ENCODE results near the gene NRXN3.

The NRXN3 gene

GRCh38 chr14:78849952-78850351, 679.8 kb downstream of the NRXN3 start:
- Histone ChIP-seq H3K4me1 (ENCODE audit: control insufficient read depth, insufficient read depth, low read length) (peaks cover 39% of the 10 kb centered on the region), H3K36me3 (ENCODE audit: control insufficient read depth, insufficient read depth, low read length) (no peaks in the 10 kb centered on the region), H3K9me3 (ENCODE audit: control insufficient read depth, insufficient read depth, low read length) (no peaks in the 10 kb centered on the region), H3K9ac (ENCODE audit: low read depth, low read length) (no peak overlapping the region; the same call in 1 of the 2 replicates), H3K27ac (ENCODE audit: low read depth, low read length) (peak overlapping the region; percentile 52), H3K27me3 (ENCODE audit: control insufficient read depth, insufficient read depth, low read length) (no peaks in the 10 kb centered on the region), H3K4me3 (ENCODE audit: low read depth, low read length) (no peak overlapping the region)

DNA sequence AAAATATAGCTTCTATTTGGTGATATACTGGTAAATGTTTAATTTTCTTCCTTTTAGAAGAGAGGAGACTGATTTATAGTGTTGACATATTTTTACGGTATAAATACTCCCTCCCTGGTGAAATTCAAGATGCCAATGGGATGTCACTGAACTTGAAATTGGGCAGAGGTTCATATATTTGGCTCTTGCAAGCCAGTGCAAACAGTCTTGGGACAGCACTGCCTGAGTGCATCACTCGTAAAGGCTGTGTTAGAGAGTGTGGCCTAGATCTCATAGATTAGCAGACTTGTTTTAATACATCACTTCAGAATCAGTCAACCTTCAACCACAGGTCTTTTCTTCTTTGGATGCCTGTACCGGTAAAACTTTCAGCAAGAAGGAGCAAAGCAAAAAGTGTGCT, 681.0 kb downstream of the NRXN3 start:
- no peak overlapping the region for H3K4me3 ChIP-seq (ENCODE audit: low read depth, low read length)
- no peaks in the 10 kb centered on the region for H3K36me3 ChIP-seq (ENCODE audit: control insufficient read depth, insufficient read depth, low read length)
- no peak overlapping the region for H3K9ac ChIP-seq (ENCODE audit: low read depth, low read length)
- no peaks in the 10 kb centered on the region for H3K9me3 ChIP-seq (ENCODE audit: control insufficient read depth, insufficient read depth, low read length)
- H3K4me1 ChIP-seq (ENCODE audit: control insufficient read depth, insufficient read depth, low read length), result peaks cover 39% of the 10 kb centered on the region
- H3K27ac ChIP-seq (ENCODE audit: low read depth, low read length), result no peak overlapping the region
- no peaks in the 10 kb centered on the region for H3K27me3 ChIP-seq (ENCODE audit: control insufficient read depth, insufficient read depth, low read length)

DNA sequence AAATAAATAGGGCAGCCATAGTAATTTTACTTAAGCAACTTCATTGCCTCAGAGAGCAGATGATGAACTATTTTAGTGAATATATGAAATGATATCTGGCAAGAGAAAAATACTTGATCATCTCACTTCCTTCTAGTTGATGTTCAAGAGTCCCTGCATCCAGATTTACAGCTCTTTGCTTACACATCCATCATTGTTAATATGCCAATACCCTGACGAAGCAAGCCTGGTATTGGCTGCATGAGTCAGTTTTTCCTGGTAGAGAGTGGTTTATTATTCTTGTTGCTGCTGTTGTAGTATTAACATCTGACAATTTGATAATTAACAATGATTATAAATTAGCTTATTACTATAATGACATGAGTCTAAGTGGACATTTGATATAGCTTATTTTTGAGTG, 681.9 kb downstream of the NRXN3 start:
- Histone ChIP-seq H3K4me3 (ENCODE audit: low read depth, low read length) (no peak overlapping the region), H3K27ac (ENCODE audit: low read depth, low read length) (no peak overlapping the region), H3K36me3 (ENCODE audit: control insufficient read depth, insufficient read depth, low read length) (no peaks in the 10 kb centered on the region), H3K9me3 (ENCODE audit: control insufficient read depth, insufficient read depth, low read length) (no peaks in the 10 kb centered on the region), H3K27me3 (ENCODE audit: control insufficient read depth, insufficient read depth, low read length) (no peaks in the 10 kb centered on the region), H3K9ac (ENCODE audit: low read depth, low read length) (no peak overlapping the region), H3K4me1 (ENCODE audit: control insufficient read depth, insufficient read depth, low read length) (peaks cover 39% of the 10 kb centered on the region)

DNA sequence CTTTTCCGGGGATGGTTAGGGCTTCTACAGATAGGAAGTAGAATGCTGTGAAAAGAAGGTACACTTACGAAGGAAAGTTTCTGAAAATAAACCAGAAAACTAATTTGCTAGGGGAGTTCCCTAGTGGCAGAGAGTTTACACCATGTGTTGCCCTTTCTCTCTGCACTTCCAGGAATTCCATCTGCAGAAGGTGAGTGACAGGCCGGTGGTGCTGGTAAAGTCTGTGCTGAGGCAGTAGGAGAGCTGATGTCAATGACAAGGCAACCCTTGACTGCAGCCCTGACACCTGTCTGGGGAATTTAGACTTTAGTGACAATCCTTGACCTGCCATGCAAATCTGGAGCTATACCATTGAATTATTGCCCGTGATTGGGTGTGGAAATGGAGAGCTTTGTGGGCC, 687.8 kb downstream of the NRXN3 start:
- Histone ChIP-seq H3K27ac (ENCODE audit: low read depth, low read length) (peak overlapping the region; percentile 10), H3K4me1 (ENCODE audit: control insufficient read depth, insufficient read depth, low read length) (0 out of 2 replicates have a peak, but pooled peaks cover 5% of the 10 kb centered on the region), H3K27me3 (ENCODE audit: control insufficient read depth, insufficient read depth, low read length) (no peaks in the 10 kb centered on the region), H3K36me3 (ENCODE audit: control insufficient read depth, insufficient read depth, low read length) (no peaks in the 10 kb centered on the region), H3K9me3 (ENCODE audit: control insufficient read depth, insufficient read depth, low read length) (no peaks in the 10 kb centered on the region), H3K4me3 (ENCODE audit: low read depth, low read length) (no peak overlapping the region), H3K9ac (ENCODE audit: low read depth, low read length) (no peak overlapping the region)

- Histone ChIP-seq H3K4me3 (ENCODE audit: low read depth, low read length) (no peak overlapping the region), H3K27ac (ENCODE audit: low read depth, low read length) (no peak overlapping the region), H3K27me3 (ENCODE audit: control insufficient read depth, insufficient read depth, low read length) (no peaks in the 10 kb centered on the region), H3K9ac (ENCODE audit: low read depth, low read length) (no peak overlapping the region), H3K4me1 (ENCODE audit: control insufficient read depth, insufficient read depth, low read length) (0 out of 2 replicates have a peak, but pooled peaks cover 5% of the 10 kb centered on the region), H3K36me3 (ENCODE audit: control insufficient read depth, insufficient read depth, low read length) (no peaks in the 10 kb centered on the region), H3K9me3 (ENCODE audit: control insufficient read depth, insufficient read depth, low read length) (no peaks in the 10 kb centered on the region)
These were observed 693.0 kb downstream of the NRXN3 start for GRCh38 chr14:78863143-78863542.

GRCh38 chr14:78872837-78873236, 702.7 kb downstream of the NRXN3 start:
- Histone ChIP-seq H3K36me3 (ENCODE audit: control insufficient read depth, insufficient read depth, low read length) (no peaks in the 10 kb centered on the region), H3K27ac (ENCODE audit: low read depth, low read length) (no peak overlapping the region), H3K4me3 (ENCODE audit: low read depth, low read length) (no peak overlapping the region), H3K9ac (ENCODE audit: low read depth, low read length) (no peak overlapping the region), H3K27me3 (ENCODE audit: control insufficient read depth, insufficient read depth, low read length) (no peaks in the 10 kb centered on the region), H3K9me3 (ENCODE audit: control insufficient read depth, insufficient read depth, low read length) (no peaks in the 10 kb centered on the region), H3K4me1 (ENCODE audit: control insufficient read depth, insufficient read depth, low read length) (peaks cover 18% of the 10 kb centered on the region)

- peaks cover 18% of the 10 kb centered on the region for H3K4me1 ChIP-seq (ENCODE audit: control insufficient read depth, insufficient read depth, low read length)
These were observed 703.4 kb downstream of the NRXN3 start for GRCh38 chr14:78873581-78873980.

DNA sequence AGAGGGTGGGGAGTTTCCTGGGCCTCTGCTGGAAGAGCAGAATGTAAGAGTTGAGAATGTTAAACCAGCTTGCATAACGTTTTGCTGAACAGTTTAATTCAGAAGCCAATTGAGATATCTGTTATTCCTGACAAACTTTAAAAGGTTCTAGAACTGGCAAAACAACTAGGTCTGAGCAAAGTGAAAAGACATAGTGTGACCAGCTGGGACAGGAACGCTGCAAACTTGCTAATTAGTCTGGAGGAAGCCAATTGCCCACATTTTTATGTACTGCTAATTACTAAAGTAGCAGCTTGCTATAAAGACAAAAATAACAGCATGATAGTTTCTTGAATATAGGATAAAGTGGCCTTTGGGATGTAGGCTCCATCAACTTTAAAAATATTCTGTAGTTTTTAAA, 704.9 kb downstream of the NRXN3 start:
- no peak overlapping the region for H3K4me3 ChIP-seq (ENCODE audit: low read depth, low read length)

More at GRCh38 chr14:78873581-78873980, 703.4 kb downstream of the NRXN3 start:
- Histone ChIP-seq H3K9me3 (ENCODE audit: control insufficient read depth, insufficient read depth, low read length) (no peaks in the 10 kb centered on the region), H3K27ac (ENCODE audit: low read depth, low read length) (no peak overlapping the region), H3K36me3 (ENCODE audit: control insufficient read depth, insufficient read depth, low read length) (no peaks in the 10 kb centered on the region), H3K4me3 (ENCODE audit: low read depth, low read length) (no peak overlapping the region), H3K27me3 (ENCODE audit: control insufficient read depth, insufficient read depth, low read length) (no peaks in the 10 kb centered on the region), H3K9ac (ENCODE audit: low read depth, low read length) (no peak overlapping the region)

DNA sequence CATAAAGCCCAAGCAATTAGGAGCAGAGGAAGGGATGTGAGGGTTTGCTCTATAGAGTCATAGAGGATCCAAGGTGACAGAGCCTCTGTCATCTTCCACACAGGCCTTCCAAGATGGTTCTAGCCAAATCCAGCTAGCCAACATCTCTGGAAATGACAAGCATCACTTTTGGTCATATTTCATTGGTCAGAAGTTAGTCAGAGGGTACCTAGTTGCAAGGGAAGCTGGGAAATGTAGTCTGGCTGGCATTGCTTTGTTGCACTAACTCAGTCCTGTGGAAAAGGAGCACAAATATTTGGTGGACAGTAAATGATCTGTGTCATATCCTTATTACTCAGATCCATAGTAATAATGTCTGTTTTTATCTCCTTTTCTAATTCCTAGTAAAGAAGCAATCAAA, 715.7 kb downstream of the NRXN3 start:
- H3K4me1 ChIP-seq (ENCODE audit: control insufficient read depth, insufficient read depth, low read length), result no peaks in the 10 kb centered on the region
- H3K9me3 ChIP-seq (ENCODE audit: control insufficient read depth, insufficient read depth, low read length), result peaks cover 21% of the 10 kb centered on the region
- H3K36me3 ChIP-seq (ENCODE audit: control insufficient read depth, insufficient read depth, low read length), result no peaks in the 10 kb centered on the region
- no peaks in the 10 kb centered on the region for H3K27me3 ChIP-seq (ENCODE audit: control insufficient read depth, insufficient read depth, low read length)
- H3K4me3 ChIP-seq (ENCODE audit: low read depth, low read length), result no peak overlapping the region
- no peak overlapping the region for H3K9ac ChIP-seq (ENCODE audit: low read depth, low read length)
- no peak overlapping the region for H3K27ac ChIP-seq (ENCODE audit: low read depth, low read length)

More for the DNA sequence above, 704.9 kb downstream of the NRXN3 start:
- H3K27me3 ChIP-seq (ENCODE audit: control insufficient read depth, insufficient read depth, low read length), result no peaks in the 10 kb centered on the region
- peaks cover 18% of the 10 kb centered on the region for H3K4me1 ChIP-seq (ENCODE audit: control insufficient read depth, insufficient read depth, low read length)
- H3K27ac ChIP-seq (ENCODE audit: low read depth, low read length), result no peak overlapping the region
- no peaks in the 10 kb centered on the region for H3K9me3 ChIP-seq (ENCODE audit: control insufficient read depth, insufficient read depth, low read length)
- no peak overlapping the region for H3K9ac ChIP-seq (ENCODE audit: low read depth, low read length)
- H3K36me3 ChIP-seq (ENCODE audit: control insufficient read depth, insufficient read depth, low read length), result no peaks in the 10 kb centered on the region

DNA sequence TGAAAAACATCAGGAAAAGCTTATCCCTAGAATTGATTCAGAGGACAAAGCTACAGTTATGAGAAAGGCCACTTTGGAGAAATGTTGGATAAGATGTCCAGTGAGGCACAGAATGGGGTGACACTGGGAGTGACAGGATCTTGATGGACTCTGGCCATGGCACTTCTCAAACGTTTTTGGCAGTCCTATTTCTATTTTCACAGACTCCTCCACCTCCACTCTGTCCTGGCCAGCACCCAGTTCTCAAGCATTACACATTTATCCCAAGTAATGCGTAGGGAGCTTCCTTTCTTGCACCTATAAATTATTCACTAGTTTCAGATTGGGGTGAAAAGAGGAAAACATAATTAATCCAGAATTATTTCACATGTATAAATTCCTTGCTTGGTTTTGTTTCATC, 727.3 kb downstream of the NRXN3 start:
- no peak overlapping the region for H3K4me3 ChIP-seq (ENCODE audit: low read depth, low read length)
- no peaks in the 10 kb centered on the region for H3K9me3 ChIP-seq (ENCODE audit: control insufficient read depth, insufficient read depth, low read length)
- H3K4me1 ChIP-seq (ENCODE audit: control insufficient read depth, insufficient read depth, low read length), result peaks cover 31% of the 10 kb centered on the region
- H3K9ac ChIP-seq (ENCODE audit: low read depth, low read length), result no peak overlapping the region
- H3K27ac ChIP-seq (ENCODE audit: low read depth, low read length), result no peak overlapping the region
- H3K27me3 ChIP-seq (ENCODE audit: control insufficient read depth, insufficient read depth, low read length), result no peaks in the 10 kb centered on the region
- no peaks in the 10 kb centered on the region for H3K36me3 ChIP-seq (ENCODE audit: control insufficient read depth, insufficient read depth, low read length)

DNA sequence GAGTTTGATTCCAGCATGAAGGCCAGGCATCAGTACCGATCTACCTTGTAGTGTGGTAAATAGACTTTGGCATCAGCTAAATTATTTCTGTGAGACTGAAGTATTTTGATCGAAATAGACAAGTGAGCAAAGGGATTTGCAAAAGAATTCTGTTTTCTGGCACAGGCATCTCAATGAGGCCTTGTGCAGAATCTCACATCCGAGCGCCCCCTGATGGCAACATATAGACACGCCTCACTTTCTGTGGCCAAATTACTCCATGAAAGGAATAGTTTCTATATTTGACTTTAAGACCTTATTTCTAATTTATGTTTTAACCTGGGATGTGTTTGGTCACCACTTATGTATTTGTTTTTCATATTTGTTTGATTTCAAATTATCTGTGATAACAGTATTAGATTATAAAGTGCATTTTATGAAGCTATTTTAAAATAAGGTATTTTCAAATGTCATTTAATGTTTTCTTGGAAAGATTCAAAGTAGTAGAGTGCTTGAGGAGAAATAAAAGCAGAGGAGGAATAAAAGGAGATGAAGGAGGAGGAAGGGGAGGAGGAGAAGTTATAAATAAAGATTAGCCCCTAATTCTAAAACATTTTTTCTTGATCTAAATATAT, 731.9 kb downstream of the NRXN3 start:
- no peaks in the 10 kb centered on the region for H3K36me3 ChIP-seq (ENCODE audit: control insufficient read depth, insufficient read depth, low read length)
- no peaks in the 10 kb centered on the region for H3K27me3 ChIP-seq (ENCODE audit: control insufficient read depth, insufficient read depth, low read length)
- no peak overlapping the region for H3K27ac ChIP-seq (ENCODE audit: low read depth, low read length)
- no peak overlapping the region for H3K9ac ChIP-seq (ENCODE audit: low read depth, low read length)
- H3K9me3 ChIP-seq (ENCODE audit: control insufficient read depth, insufficient read depth, low read length), result no peaks in the 10 kb centered on the region
- H3K4me1 ChIP-seq (ENCODE audit: control insufficient read depth, insufficient read depth, low read length), result peaks cover 19% of the 10 kb centered on the region
- no peak overlapping the region for H3K4me3 ChIP-seq (ENCODE audit: low read depth, low read length)

All from HUES48 (cell line).